ENCODE measurements around the gene PSMA5.

- TF ChIP-seq POLR2A (IDR thresholded peaks at IDR 0.05) = no peak
- TF ChIP-seq EP300 (IDR thresholded peaks at IDR 0.05) = no peak
- no peak for TF ChIP-seq CTCF (IDR thresholded peaks at IDR 0.05)
These were observed 55.4 kb downstream of the PSMA5 start for GRCh38 chr1:109370712-109371340.
